IPS-20b (cell line): ENCODE data around the gene SBNO2.
"Not testable (repeated sequence)": the region's sequence is repeated elsewhere in the genome, so short reads cannot be mapped to it uniquely, and the experiment has no call there.

Source experiments
- H3K27ac ChIP-seq: one replicate; pipeline ENCODE4 v1.5.1; 2013; ENCODE audit warnings: low read length
- H3K27me3 ChIP-seq: 2 replicates; pipeline ENCODE4 v1.6.1; 2013; ENCODE audit warnings: mild to moderate bottlenecking, low read length, inconsistent platforms; ENCODE audit not compliant: insufficient read depth
- H3K36me3 ChIP-seq: 2 replicates; pipeline ENCODE4 v1.6.1; 2013; ENCODE audit warnings: low read depth, mild to moderate bottlenecking, inconsistent platforms, low read length, moderate library complexity; ENCODE audit not compliant: insufficient read depth
- H3K4me1 ChIP-seq: 2 replicates; pipeline ENCODE4 v1.6.1; 2013; ENCODE audit warnings: mild to moderate bottlenecking, control low read depth, inconsistent platforms, low read length, moderate library complexity; ENCODE audit not compliant: insufficient read depth
- H3K4me3 ChIP-seq: 2 replicates; pipeline ENCODE4 v1.5.1; 2013; ENCODE audit warnings: mild to moderate bottlenecking, low read length, inconsistent platforms
- H3K9ac ChIP-seq: 2 replicates; pipeline ENCODE4 v1.6.1; 2013; ENCODE audit warnings: low read depth, mild to moderate bottlenecking, inconsistent platforms, low read length, moderate library complexity
- H3K9me3 ChIP-seq: 2 replicates; pipeline ENCODE4 v1.6.1; 2013; ENCODE audit warnings: mild to moderate bottlenecking, low read depth, low read length, inconsistent platforms; ENCODE audit not compliant: insufficient read depth

Gene SBNO2

DNA sequence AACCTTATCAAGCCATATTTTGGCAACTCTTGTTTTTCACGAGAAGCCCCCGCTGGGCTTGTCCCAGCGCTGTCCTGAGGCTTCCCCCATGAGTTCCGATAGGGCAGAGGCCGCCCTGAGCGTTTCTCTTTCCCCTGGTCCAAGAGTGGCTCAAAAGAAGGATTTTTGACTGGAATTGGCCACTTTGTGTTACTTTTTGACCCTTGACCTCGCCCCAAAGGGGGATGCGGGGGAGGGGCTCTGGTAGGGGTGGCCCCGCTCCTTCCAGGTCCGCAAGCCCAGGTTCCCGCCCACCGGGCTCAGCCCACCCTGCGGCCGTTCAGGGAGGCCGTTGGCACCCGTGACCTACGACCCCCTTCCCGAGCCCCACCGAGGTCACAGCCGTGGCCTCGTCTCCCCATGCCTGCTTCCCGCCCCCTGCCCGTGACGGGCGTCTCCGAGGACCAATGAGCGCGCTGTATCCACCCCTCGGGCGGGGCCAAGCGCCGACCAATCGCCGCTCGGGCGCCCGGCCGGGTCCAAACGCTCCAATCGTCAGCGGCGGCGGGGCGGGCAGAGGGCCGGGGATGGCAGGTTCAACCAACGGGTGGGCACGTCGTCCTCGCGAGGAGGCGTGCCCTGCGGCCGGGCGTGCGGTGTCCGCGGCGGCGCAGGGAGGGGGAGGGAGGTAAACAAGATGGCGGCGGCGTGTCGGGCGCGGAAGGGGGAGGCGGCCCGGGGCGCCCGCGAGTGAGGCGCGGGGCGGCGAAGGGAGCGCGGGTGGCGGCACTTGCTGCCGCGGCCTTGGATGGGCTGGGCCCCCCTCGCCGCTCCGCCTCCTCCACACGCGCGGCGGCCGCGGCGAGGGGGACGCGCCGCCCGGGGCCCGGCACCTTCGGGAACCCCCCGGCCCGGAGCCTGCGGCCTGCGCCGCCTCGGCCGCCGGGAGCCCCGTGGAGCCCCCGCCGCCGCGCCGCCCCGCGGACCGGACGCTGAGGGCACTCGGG is 31.3 kb upstream of the SBNO2 start, which contains the start of gene STK11:
Gene STK11, plus strand, starts transcription at position 665 of the 986 bp plus-strand sequence. CDS start 1,136 bp downstream, outside the sequence.
- Histone ChIP-seq H3K27ac (peak within 1 kb of the TSS; percentile 79), H3K27me3 (no peaks in the 10 kb centered on the region), H3K9me3 (no peaks in the 10 kb centered on the region), H3K4me1 (peaks cover 4% of the 10 kb centered on the region; the same call in 1 of the 2 replicates), H3K9ac (peak within 1 kb of the TSS; percentile 78; the same call in 1 of the 2 replicates), H3K4me3 (peak within 1 kb of the TSS; percentile 85), H3K36me3 (peaks cover 6% of the 10 kb centered on the region)

DNA sequence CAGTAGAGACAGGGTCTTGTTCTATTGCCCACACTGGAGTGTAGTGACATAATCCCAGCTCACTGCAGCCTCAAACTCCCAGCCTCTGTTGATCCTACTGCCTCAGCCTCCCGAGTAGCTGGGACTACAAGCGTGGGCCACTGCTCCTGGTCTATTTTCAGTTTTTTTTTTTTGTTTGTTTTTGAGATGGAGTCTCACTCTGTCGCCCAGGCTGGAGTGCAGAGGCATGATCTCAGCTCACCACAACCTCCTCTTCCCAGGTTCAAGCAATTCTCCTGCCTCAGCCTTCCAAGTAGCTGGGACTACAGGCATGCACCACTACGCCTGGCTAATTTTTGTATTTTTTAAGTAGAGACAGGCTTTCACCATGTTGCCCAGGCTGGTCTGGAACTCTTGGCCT is 26.5 kb upstream of the SBNO2 start:
- H3K9me3 ChIP-seq, H3K27me3 ChIP-seq, H3K4me3 ChIP-seq, H3K36me3 ChIP-seq, H3K27ac ChIP-seq, H3K4me1 ChIP-seq, H3K9ac ChIP-seq: not testable (repeated sequence)

DNA sequence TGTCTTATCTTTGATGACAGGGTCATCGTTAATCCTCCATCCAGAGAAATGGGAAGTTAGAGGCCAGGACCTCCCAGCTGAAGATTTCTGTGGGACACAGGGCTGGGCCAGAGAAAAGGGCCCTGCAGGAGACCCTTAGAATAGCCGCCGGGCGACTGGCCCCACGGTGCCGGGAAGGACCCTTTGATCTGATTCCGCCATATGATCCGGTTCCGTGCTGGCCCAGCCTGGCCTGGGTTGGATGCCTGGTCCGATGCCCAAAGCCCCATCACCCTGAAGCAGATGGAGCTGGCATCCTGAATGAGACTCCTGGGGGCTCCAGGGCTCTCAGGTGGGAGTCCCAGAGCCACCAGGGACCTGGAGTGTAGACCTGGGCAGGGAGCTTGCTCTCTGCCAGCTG is 25.5 kb upstream of the SBNO2 start:
- H3K4me1 ChIP-seq, result no peaks in the 10 kb centered on the region
- H3K36me3 ChIP-seq, result no peaks in the 10 kb centered on the region
- no peak overlapping the region for H3K27ac ChIP-seq
- no peaks in the 10 kb centered on the region for H3K27me3 ChIP-seq
- H3K4me3 ChIP-seq, result no peak overlapping the region
- no peak overlapping the region for H3K9ac ChIP-seq
- H3K9me3 ChIP-seq, result no peaks in the 10 kb centered on the region

DNA sequence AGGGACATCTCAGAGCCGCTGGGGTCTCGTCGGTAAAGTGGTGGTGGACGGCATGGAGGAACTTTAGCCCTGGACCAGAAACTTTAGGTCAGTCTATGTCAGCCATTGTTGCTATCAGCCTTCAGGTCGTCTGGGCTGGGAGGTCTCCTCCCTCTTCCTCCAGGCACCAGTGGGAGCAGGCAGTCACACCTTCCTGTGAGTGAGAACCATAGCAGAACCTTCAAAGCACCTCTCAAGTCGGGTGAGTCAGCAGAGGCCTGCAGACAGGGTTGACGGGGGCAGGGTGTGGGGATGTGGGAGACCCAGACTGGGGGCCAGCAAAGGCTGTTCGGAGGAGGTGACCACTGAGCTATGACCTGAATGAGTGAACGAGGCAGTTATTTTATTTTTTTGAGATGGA is 15.4 kb upstream of the SBNO2 start:
- Histone ChIP-seq H3K9ac (no peak overlapping the region), H3K4me1 (no peaks in the 10 kb centered on the region), H3K9me3 (no peaks in the 10 kb centered on the region), H3K36me3 (no peaks in the 10 kb centered on the region), H3K27me3 (no peaks in the 10 kb centered on the region), H3K4me3 (no peak overlapping the region), H3K27ac (no peak overlapping the region)

DNA sequence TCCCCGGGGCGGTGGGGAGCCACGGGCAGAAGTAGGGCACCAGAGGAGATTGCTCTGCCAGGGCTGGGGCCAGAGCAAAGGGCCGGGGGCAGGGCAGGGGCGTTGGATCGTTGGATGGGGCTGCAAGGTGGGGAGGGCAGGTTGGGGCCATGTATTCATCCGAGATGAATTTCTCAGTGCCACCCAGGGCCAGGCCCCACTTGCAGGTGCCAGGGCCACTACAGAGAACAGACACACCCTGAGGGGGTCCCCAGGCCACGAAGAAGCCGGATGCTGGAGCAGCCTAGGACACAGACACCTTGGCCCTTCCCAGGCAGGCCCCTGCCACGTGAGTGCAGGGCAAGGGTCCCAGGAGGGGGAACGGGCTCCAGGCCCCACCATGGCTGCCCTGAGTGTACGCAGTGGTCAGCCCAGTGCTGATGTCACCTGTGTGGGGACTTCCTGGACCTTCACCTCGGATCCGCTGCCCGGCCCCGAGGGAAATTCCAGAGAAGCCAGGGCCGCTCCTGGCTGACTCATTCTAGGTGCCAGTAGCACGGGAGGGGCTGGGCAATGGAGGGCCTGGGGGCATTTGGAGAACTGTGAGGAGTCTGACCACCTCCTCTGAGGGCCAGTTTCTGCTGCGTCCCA is 9.6 kb upstream of the SBNO2 start:
- Histone ChIP-seq H3K27me3 (no peaks in the 10 kb centered on the region), H3K4me3 (no peak overlapping the region), H3K27ac (no peak overlapping the region), H3K4me1 (peaks cover 4% of the 10 kb centered on the region; the same call in 1 of the 2 replicates), H3K9ac (no peak overlapping the region), H3K36me3 (no peaks in the 10 kb centered on the region), H3K9me3 (no peaks in the 10 kb centered on the region)

DNA sequence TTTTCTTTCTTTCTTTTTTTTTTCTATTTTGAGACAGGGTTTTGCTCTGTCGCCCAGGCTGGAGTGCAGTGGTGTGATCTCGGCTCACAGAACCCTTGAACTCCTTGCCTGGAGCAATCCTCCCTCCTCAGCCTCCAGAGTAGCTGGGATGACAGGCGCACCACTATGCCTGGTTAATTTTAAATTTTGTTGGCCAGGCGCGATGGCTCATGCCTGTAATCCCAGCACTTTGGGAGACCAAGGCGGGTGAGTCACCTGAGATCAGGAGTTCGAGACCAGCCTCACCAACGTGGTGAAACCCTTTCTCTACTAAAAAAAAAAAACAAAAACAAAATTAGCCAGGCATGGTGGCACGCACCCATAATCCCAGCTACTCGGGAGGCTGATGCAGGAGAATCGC is 8.7 kb upstream of the SBNO2 start:
- H3K4me3 ChIP-seq, result no peak overlapping the region
- H3K27me3 ChIP-seq, result no peaks in the 10 kb centered on the region
- no peak overlapping the region for H3K9ac ChIP-seq
- H3K9me3 ChIP-seq, result no peaks in the 10 kb centered on the region
- H3K27ac ChIP-seq, result no peak overlapping the region
- no peaks in the 10 kb centered on the region for H3K36me3 ChIP-seq
- H3K4me1 ChIP-seq, result peaks cover 4% of the 10 kb centered on the region; the same call in 1 of the 2 replicates

DNA sequence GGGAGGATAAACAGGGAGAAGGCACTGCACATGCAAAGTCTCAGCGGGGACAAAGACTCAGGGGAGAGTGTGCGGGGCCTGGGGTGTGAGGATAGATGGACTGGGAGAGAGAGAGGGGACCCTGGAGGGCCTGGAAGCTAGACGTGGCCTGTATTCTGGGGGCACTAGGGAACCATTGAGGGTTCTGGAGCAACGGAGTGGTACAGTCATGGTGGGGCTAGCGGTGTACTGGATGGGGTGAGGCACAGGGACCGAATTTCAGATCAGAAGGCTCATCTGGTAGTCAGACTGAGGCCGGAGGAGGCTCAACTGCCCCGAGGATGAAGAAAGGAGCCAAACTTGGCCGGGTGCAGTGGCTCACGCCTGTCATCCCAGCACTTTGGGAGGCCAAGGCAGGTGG is 8.0 kb upstream of the SBNO2 start:
- H3K9me3 ChIP-seq, result no peaks in the 10 kb centered on the region
- H3K4me3 ChIP-seq, result no peak overlapping the region
- H3K9ac ChIP-seq, result peak overlapping the region; percentile 30; the same call in 1 of the 2 replicates
- peaks cover 4% of the 10 kb centered on the region; the same call in 1 of the 2 replicates for H3K4me1 ChIP-seq
- no peak overlapping the region for H3K27ac ChIP-seq
- no peaks in the 10 kb centered on the region for H3K27me3 ChIP-seq
- H3K36me3 ChIP-seq, result no peaks in the 10 kb centered on the region

DNA sequence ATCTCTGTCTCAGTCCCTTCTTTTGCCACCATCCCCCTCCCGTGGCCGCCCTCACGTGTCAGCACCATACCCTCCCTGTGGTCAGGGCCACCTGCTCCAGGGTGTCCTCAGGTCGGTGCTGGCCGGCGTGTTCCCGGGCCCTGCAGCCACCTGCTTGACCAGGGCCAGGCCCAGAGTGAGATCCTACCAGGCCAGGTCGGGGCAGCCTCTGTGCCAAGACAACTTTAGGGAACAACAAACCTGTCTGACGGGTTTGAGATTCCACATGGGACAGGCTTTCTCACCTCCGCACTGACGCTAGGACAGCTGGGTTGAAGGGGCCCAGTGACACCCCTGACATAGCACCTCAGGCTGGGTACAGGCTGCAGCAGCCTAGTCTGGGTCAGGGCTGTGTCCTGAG is 7.5 kb upstream of the SBNO2 start:
- no peak overlapping the region for H3K4me3 ChIP-seq
- H3K4me1 ChIP-seq, result peaks cover 4% of the 10 kb centered on the region; the same call in 1 of the 2 replicates
- H3K36me3 ChIP-seq, result no peaks in the 10 kb centered on the region
- H3K27me3 ChIP-seq, result no peaks in the 10 kb centered on the region
- no peak overlapping the region for H3K27ac ChIP-seq
- H3K9ac ChIP-seq, result peak overlapping the region; percentile 30; the same call in 1 of the 2 replicates
- no peaks in the 10 kb centered on the region for H3K9me3 ChIP-seq

DNA sequence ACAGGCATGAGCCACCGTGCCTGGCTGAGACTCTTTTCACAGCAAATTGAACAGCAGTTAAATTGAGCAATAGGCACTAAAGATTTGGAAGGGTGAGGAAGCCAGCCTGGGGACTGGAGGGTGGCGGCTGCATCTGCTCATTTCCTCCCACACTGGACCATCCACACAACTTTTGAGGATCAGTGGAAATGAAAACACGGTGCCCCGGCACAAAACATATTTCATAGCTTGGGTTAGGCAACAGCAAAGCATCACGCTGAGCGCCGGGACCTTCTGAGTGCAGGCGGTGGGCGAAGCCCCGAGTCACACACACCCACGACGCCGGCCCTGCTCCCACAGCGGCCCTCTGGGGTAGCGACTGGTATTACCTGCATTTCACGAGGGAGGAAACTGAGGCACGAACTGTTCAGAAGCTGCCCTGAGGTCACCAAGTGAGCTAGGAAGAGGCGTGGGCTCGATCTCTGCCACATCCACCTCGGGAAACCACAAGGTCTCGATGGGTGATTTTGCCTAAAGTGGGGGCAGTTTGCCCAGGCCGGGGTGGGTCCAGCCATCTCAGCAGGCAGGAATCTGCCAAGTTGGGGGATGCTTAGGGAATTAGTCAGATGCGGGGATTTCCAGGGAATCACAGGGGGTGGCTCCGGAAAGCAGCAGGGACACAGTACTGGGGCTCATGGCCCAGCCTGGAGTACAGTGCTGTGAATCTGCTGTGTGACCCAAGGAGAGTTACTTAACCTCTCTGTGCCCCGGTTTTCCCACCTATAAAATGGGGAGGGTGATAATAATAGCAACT is 3.5 kb upstream of the SBNO2 start:
- H3K36me3 ChIP-seq, result no peaks in the 10 kb centered on the region
- no peak overlapping the region for H3K27ac ChIP-seq
- no peak overlapping the region for H3K4me3 ChIP-seq
- H3K9me3 ChIP-seq, result no peaks in the 10 kb centered on the region
- H3K9ac ChIP-seq, result no peak overlapping the region
- H3K27me3 ChIP-seq, result no peaks in the 10 kb centered on the region
- H3K4me1 ChIP-seq, result peaks cover 4% of the 10 kb centered on the region; the same call in 1 of the 2 replicates

DNA sequence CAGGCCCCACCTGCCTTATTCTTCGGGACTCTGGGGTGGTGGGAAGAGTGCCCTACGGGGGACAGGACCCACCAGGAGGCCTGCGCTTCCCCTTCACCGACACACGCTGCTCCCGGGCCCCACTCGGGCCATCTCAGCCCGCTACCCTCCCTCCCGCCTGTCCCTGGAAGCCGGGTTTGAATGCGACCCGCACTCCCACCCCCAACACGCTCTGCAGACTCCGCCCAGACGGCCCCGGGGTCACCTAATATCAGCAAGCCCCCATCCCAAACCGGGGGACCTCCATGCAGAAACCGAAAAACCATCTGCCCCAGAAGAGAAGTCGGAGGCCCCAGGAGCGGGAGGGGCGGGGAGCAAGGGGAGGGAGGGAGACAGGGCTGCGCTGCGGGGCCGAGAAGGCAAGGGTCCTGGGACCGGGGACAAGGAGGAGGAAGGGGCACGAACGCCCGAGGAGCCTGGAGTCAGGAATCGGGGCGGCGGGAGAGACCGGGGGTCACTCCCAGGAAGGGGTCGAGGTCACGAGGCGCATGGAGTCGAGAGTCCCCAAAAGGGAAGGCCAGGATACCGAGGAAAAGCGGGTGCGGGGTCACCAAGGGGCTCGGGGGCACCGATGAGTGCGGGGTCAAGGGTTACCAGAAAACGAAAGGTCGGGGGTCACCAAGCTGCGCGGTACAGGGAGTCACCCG is 766 bp downstream of the SBNO2 start:
- Histone ChIP-seq H3K4me1 (no peaks in the 10 kb centered on the region), H3K9ac (peak overlapping the region; percentile 90), H3K36me3 (no peaks in the 10 kb centered on the region), H3K27me3 (no peaks in the 10 kb centered on the region), H3K4me3 (peak overlapping the region; percentile 90), H3K9me3 (no peaks in the 10 kb centered on the region), H3K27ac (no peak overlapping the region)
